K562 (cell line): ENCODE results near the gene YPEL4. TPM values are rescaled to one million over a fixed set of nuclear protein-coding genes. Genes with fewer than 3 reads are reported as not detected.

Experiments used
- ARHGAP35 ChIP-seq: fragments of 450-650 bp; IDR thresholded peaks from 2 replicates; pipeline ENCODE4 v1.6.1; 2018; ENCODE audit not compliant: partially characterized antibody
- ARID3B ChIP-seq: fragments of 250-450 bp; sonication (Bioruptor Pico); IDR thresholded peaks from 2 replicates; pipeline ENCODE4 v1.4.0; 2020; ENCODE audit warnings: borderline replicate concordance
- BRD4 ChIP-seq: fragments of 200-600 bp; sonication (generic); IDR thresholded peaks from 2 replicates; pipeline ENCODE4 v1.6.1; 2017; ENCODE audit warnings: inconsistent platforms
- CBX8 ChIP-seq: fragments of 200-600 bp; sonication (generic); IDR thresholded peaks from 2 replicates; pipeline ENCODE4 v1.6.1; 2012; ENCODE audit warnings: borderline replicate concordance, mixed run types, low read depth, mild to moderate bottlenecking, moderate library complexity, mixed read lengths, low read length, control low read depth, inconsistent platforms; ENCODE audit not compliant: poor library complexity, severe bottlenecking; ENCODE audit errors: extremely low read depth
- CREB1 ChIP-seq, 2 experiments: sonication (generic) in 1 of 2; formaldehyde crosslinking in 1 of 2; IDR thresholded peaks; 2 replicates each; pipeline versions ENCODE4 v1.6.1 to v1.8.0; 2012 to 2022; ENCODE audit warnings: inconsistent platforms in 1 of 2, mild to moderate bottlenecking in 1 of 2, missing genetic modification reagents in 1 of 2, moderate library complexity in 1 of 2
- CREB3 ChIP-seq: fragments of 450-650 bp; conservative IDR thresholded peaks from 2 replicates; pipeline ENCODE4 v1.6.1; 2016; ENCODE audit warnings: missing genetic modification characterization, low read depth, mild to moderate bottlenecking, missing compliant biosample characterization, moderate library complexity
- CXXC5 ChIP-seq: fragments of 250-450 bp; sonication (Bioruptor Pico); IDR thresholded peaks from 2 replicates; pipeline ENCODE4 v1.8.0; 2022; ENCODE audit warnings: inconsistent platforms, mild to moderate bottlenecking, moderate library complexity
- HDAC6 ChIP-seq: IDR thresholded peaks from 2 replicates; pipeline ENCODE4 v1.6.1; 2012; ENCODE audit warnings: low read depth, mild to moderate bottlenecking, control low read depth, inconsistent platforms, low read length, moderate library complexity
- HLTF ChIP-seq: fragments of 450-650 bp; IDR thresholded peaks from 2 replicates; pipeline ENCODE4 v1.6.1; 2016
- ID3 ChIP-seq, 2 experiments: fragments of 250-450 bp in 1 of 2; fragments of 450-650 bp in 1 of 2; sonication (Bioruptor Pico) in 1 of 2; IDR thresholded peaks; 2 replicates each; pipeline versions ENCODE4 v1.6.1 to v1.8.0; 2016 to 2021; ENCODE audit warnings: mild to moderate bottlenecking in 2 of 2, moderate library complexity in 2 of 2, missing compliant biosample characterization in 1 of 2, missing genetic modification characterization in 1 of 2
- MBD2 ChIP-seq: sonication (generic); IDR thresholded peaks from 2 replicates; pipeline ENCODE4 v1.6.1; 2016; ENCODE audit warnings: low read depth, borderline replicate concordance
- MXI1 ChIP-seq: IDR thresholded peaks from 2 replicates; pipeline ENCODE4 v1.6.1; 2011; ENCODE audit warnings: low read depth, mild to moderate bottlenecking, improper control_type of control experiment, low read length
- MYC ChIP-seq, 2 experiments: fragments of 250-450 bp in 1 of 2; sonication (Bioruptor Pico) in 1 of 2; IDR thresholded peaks; 2 replicates each; pipeline versions ENCODE4 v1.5.1 to v1.6.1; 2012 to 2021; ENCODE audit warnings: low read depth in 2 of 2, borderline replicate concordance in 1 of 2, improper control_type of control experiment in 1 of 2, low read length in 1 of 2, mild to moderate bottlenecking in 1 of 2, moderate library complexity in 1 of 2
- PTTG1 ChIP-seq: fragments of 450-650 bp; IDR thresholded peaks from 2 replicates; pipeline ENCODE4 v1.6.1; 2016; ENCODE audit warnings: low read depth, mild to moderate bottlenecking, missing genetic modification characterization, missing compliant biosample characterization
- SMAD4 ChIP-seq: fragments of 250-450 bp; sonication (Bioruptor Pico); conservative IDR thresholded peaks from 2 replicates; pipeline ENCODE4 v1.8.0; 2021; ENCODE audit warnings: inconsistent platforms, mild to moderate bottlenecking, moderate library complexity
- SMARCB1 ChIP-seq: IDR thresholded peaks from 2 replicates; pipeline ENCODE4 v1.6.1; 2011; ENCODE audit warnings: improper control_type of control experiment, low read depth; ENCODE audit not compliant: insufficient read length
- SMARCE1 ChIP-seq: fragments of 450-650 bp; IDR thresholded peaks from 2 replicates; pipeline ENCODE4 v1.7.1; 2016; ENCODE audit warnings: mild to moderate bottlenecking
- TFAP4 ChIP-seq: sonication (generic); formaldehyde crosslinking; IDR thresholded peaks from 2 replicates; pipeline ENCODE4 v1.8.0; 2022; ENCODE audit warnings: missing genetic modification reagents, mild to moderate bottlenecking, moderate library complexity, borderline replicate concordance
- THRA ChIP-seq: fragments of 450-650 bp; IDR thresholded peaks from 2 replicates; pipeline ENCODE4 v1.6.1; 2017; ENCODE audit warnings: mild to moderate bottlenecking, moderate library complexity
- ZBTB17 ChIP-seq: fragments of 450-650 bp; formaldehyde crosslinking; IDR thresholded peaks from 2 replicates; pipeline ENCODE4 v1.4.0; 2020; ENCODE audit warnings: mild to moderate bottlenecking
- ZNF583 ChIP-seq: fragments of 250-450 bp; sonication (Bioruptor Pico); IDR thresholded peaks from 2 replicates; pipeline ENCODE4 v1.4.0; 2020
- polyA plus RNA-seq, 8 experiments: library from polyadenylated mRNA; depleted of rRNA in 4 of 8; stranded (reverse) in 5 of 8; unstranded in 3 of 8; fragments of >200 nt; fragmentation: Nextera tagmentation in 2 of 8; fragmentation: Illumina TruSeq in 1 of 8; extraction: Ambion mirVana in 2 of 8; extraction: Trizol in 1 of 8; gene quantifications; 2 replicates each; pipeline versions ENCODE4 v1.2.1 to v1.2.3, GENCODE V29; 2011 to 2014; ENCODE audit warnings: inconsistent platforms in 1 of 8, missing spikeins in 1 of 8
- total RNA-seq, 7 experiments: library from RNA; depleted of rRNA in 6 of 7; stranded (reverse); fragments of >200 nt in 6 of 7; fragmentation: Illumina TruSeq in 2 of 7; extraction: Trizol in 2 of 7; gene quantifications; 2 replicates each; pipeline versions ENCODE4 v1.2.1 to v1.2.3, GENCODE V29; 2011 to 2021; ENCODE audit warnings: low replicate concordance in 1 of 7

Gene YPEL4
- total and polyA plus RNA-seq, 9 of the 15 experiments (the other 6 are each of a cell fraction or from before 2014, with no cell fraction given) = 0.07 to 1.4 (median 0.40) TPM; not detected in 2

GRCh38 chr11:57647960-57648800 lies 1.5 kb downstream of the YPEL4 start (continued):
- no peak for TF ChIP-seq CBX8
- TF ChIP-seq CREB3 (tag) = 0 out of 2 replicates have a peak, but pooled peaks have one; percentile 54
- no peak for TF ChIP-seq ARID3B (CRISPR knock-in tag)
- peak; percentile 85 for TF ChIP-seq CREB1 (IDR thresholded peaks at IDR 0.05)
- no peak for TF ChIP-seq CREB1 (CRISPR knock-in tag; IDR thresholded peaks at IDR 0.05)
- no peak for TF ChIP-seq HDAC6
- peak; percentile 56 for TF ChIP-seq MYC (IDR thresholded peaks at IDR 0.05; ENCODE audit: low read depth, low read length)
- no peak for TF ChIP-seq MYC (CRISPR knock-in tag; IDR thresholded peaks at IDR 0.05; ENCODE audit: borderline replicate concordance, low read depth)
- no peak for TF ChIP-seq ID3 (CRISPR knock-in tag; IDR thresholded peaks at IDR 0.05)
- peak; percentile 84 for TF ChIP-seq ID3 (tag; IDR thresholded peaks at IDR 0.05)
- no peak for TF ChIP-seq ZNF583 (CRISPR knock-in tag)
- TF ChIP-seq ZBTB17 (CRISPR knock-in tag) = peak; percentile 24; the same call in 1 of the 2 replicates
- TF ChIP-seq SMARCB1 = peak; percentile 59
- no peak for TF ChIP-seq THRA
- peak; percentile 92 for TF ChIP-seq TFAP4 (CRISPR knock-in tag)
- no peak for TF ChIP-seq PTTG1 (tag)
- TF ChIP-seq CXXC5 (CRISPR knock-in tag) = peak; percentile 84
- peak; percentile 74; the same call in 1 of the 2 replicates for TF ChIP-seq HLTF
- no peak for TF ChIP-seq BRD4
- TF ChIP-seq SMAD4 (CRISPR knock-in tag) = peak; percentile 89
- TF ChIP-seq SMARCE1 = peak; percentile 93
- TF ChIP-seq ARHGAP35 = no peak
- TF ChIP-seq MBD2 = peak; percentile 73; the same call in 1 of the 2 replicates
- TF ChIP-seq MXI1 = no peak
